ENCODE results near the gene DIS3.
"Not testable (repeated sequence)": the region's sequence is repeated elsewhere in the genome, so short reads cannot be mapped to it uniquely, and the experiment has no call there.

DIS3 gene

DNA sequence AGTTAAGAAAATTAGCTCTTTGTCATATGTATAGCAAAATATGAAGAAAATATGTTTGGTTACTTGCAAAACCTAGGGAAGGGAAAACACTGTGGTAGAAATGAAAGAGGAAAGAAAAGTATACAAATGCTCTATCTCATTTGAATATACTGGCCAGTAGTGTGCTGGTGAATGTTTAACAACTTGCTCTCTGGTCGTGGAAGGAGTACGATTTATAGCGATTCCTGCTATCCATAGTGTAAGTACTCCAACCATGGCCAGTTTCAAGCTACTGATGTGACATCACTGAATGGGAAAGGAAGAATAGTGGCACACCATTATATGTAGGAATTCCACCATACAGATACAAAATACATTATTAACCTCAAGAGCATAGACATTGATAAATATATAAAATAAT lies 44.7 kb downstream of the DIS3 start:
- peak; percentile 84 for DNase-seq

GRCh38 chr13:72728290-72728605 lies 53.5 kb downstream of the DIS3 start:
- DNase-seq, result no peak

DNA sequence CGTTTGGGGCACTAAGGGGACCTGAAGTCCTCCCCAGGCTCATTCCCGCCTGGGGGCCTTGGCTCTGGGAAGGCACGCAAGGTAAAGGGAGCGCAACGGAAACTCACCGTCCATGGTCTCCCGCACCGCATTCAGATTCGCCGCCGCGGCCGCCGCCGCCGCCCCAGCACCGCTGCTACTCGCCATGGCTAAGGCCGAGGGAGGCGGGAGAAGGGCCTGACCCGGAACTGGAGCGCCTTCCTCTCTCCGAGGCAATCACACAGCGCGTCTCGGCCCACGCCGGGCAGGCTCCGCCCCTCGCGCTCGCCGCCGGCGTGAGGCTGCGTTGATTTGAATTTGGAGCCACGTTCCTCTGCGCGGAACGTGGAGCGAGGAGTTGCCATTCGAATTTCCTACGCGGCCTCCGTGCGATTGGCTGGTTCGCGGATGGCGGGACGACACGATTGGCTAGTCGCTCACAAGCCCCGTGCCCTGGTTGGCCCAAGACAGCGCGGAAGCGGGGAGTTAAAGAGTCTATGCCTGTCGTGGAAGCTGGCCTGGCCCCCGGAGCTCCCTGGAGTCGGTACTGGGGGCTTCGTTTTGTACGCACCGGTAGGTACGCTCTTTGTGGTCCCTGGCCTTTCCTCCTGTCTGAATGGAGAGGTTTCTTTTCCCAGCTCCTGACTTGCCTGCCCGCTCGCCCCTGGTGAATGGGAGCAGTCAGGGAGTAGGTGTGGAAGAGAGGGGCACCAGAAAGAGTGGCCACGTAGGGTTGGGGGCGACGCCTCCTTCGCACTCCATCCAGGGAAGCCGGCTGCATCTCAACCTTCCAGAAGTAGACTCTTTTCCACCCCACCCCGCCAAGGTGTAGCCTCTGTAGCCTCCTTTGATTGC lies 54.0 kb downstream of the DIS3 start, which contains the start of the genes BORA and MZT1:
BORA (plus strand) TSS at position 507 of the 873 bp plus-strand sequence. CDS start 1,018 bp downstream, outside the sequence.
MZT1 (minus strand) TSS at position 213 of the 873 bp plus-strand sequence; CDS start at position 186, 27 bp downstream.
- peak; percentile 99 for DNase-seq

DNA sequence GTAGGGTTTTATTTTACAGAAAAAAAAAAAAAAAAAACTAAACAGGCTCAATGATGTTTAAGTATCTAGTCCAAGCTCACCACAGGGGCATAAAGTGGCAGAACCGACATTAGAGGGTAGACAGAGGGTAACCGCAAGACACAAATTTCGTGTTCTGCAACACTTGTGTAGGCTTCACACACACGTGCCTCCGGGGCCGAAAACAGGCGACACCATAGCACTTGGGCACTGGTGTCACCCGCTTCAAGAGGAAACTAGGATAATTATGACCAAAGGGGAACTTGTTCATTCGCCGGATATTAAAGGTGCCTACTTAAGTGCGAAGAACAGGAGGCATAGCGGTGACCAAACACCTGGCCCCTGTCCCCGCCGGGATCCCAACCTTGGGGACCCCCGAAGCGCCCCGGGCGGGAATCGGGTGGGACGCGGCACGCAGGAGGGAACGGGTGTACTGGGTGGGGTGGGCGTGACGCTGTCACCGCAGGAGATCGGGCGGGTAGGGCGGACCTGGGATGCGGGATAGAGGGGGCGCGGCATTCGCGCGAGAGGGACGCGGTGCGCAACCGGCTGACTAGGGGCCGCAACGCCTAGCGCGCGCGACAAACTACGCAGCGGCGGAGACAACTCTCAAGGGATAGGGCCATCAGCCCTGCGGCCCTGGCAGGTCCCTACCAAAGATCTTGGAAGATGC lies 54.8 kb downstream of the DIS3 start:
- DNase-seq, result peak; percentile 56

DNA sequence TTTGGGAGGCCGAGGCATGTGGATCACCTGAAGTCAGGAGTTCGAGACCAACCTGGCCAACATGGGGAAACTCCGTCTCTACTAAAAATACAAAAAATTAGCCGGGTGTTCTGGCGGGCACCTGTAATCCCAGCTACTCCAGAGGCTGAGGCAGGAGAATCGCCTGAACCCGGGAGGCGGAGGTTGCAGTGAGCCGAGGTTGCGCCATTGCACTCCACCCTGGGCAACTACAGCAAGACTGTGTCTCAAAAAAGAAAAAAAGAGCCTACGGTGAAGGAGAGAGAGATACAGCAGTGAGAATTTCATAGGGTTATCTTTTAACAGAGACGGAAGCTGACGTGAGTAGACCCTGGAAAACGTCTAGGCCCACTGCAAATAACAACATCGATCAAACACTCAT lies 55.5 kb downstream of the DIS3 start:
- DNase-seq, result not testable (repeated sequence)

GRCh38 chr13:72716776-72717175 lies 64.9 kb downstream of the DIS3 start:
- no peak for DNase-seq
